ENCODE results near the gene POLA1.

Gene POLA1

DNA sequence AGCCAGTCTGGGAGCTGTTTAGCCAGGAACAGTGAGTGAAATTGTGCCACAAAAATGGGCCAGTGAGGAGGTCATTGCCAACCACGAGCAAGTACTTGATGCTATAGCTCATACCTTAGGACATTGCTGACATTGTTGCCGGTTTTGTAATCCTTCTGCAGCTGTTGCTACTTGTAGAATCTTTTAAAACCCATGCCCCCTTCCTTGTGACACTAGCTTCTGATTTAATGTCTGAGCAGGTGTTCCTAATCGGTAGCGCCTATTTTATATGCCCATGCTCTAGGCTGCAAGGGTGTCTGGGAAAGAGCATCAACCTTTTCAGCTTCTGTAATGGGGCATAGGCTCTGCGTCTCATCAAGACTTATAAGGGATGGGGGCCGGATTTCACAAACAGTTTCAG, 2.6 kb downstream of the POLA1 start:
- DNase-seq (ENCODE audit: low spot score) (no peak), FAIRE-seq (no peak)

DNA sequence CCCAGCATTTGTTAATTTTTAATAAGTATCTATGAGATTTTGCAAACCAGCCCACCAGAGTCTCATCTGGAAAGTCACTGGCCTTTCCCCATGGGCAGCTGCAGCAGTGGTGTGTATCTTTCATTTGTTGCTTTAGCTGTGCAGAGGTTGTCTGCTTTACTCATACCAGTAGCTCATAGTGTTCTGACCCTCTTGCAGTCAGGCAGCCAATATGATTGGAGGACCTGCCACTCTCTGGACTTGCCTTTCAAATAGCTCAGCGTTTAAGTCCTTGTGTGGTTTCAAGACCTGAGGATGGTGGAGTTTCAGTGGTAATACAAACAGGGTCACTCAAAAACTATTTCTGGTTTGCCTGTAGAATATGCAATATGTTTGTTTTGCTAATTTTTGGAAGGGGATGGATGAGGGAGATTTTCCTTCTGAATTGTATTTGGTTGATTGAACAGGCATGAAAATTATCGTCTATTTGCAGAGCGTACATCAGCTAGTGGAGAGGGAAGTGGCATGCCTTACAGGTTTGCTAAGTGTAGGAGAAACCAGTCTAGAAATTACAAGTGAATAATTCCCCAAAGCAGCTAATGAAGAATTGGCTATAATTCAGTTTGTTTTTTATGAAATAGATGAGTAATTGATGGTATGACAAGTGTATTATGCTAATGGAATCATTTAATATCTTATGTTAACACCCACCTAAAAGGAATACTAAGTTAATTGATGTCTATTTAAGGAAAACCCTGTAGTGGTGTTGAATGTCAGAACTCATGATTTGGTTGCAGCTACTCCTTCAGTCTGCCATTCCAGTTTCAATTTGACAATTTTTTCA, 8.9 kb downstream of the POLA1 start:
- FAIRE-seq = no peak
- DNase-seq (ENCODE audit: low spot score) = no peak

- no peak for FAIRE-seq
Observed at GRCh38 chrX:24703185-24703494, 9.4 kb downstream of the POLA1 start.

DNA sequence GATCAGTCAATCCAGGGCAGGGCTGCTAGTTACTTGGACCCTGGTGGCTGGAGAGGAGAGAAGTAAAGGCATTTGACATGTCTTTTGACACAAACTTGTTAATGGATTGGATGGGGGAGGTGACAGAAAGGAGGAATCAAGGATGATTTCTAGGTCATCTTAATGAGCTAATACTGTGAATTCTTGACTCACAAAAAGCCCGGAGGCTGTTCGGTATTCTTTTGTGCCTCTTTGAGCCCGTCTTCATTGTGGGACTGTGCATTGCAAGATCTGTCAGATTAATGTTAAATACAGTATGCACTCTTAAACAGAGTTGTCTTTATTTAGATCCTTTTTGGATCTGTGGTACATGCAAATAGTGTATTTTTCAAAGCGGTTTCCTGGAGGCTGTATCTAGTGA, 25.1 kb downstream of the POLA1 start:
- DNase-seq (ENCODE audit: low spot score) (no peak), FAIRE-seq (no peak)

More at GRCh38 chrX:24703185-24703494, 9.4 kb downstream of the POLA1 start:
- DNase-seq (ENCODE audit: low spot score) = no peak

DNA sequence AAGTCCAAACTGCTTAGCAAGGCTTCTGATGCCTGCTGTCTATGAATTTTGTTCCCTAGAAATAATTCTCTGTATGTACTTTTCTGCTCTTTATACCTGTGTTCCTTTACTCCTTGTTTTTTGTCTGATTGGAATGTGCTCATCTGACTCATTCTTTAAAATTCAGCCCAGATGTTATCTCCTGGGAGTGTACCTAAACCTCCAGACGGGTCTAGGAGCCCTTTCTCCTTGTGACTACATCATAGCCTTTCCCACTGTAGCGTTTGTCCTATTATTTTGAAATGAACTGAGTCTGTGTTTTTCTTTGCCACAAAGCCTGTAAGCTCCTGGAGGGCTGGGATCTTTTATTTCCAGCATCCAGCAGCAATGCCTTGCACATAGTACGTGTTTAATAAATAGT, 26.3 kb downstream of the POLA1 start:
- DNase-seq (ENCODE audit: low spot score) (no peak), FAIRE-seq (no peak)

DNA sequence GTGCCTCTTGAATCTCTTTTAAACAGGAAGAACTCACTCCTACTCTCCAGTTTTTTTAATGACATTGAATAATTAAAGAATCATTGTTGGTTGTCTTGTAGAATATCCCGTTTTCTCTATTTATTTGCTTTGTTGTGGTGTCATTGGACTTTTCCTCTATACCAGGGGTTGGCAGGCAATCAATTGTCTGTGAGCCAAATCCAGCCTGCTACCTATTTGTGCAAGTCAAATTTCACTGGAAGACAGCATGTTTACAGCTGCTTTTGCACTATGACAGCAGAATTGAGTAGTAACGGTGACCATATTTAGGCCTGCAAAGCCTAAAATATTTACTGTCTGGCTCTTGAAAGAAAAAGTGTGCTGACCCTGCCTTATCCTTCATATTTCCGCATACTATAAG, 34.8 kb downstream of the POLA1 start:
- DNase-seq (ENCODE audit: low spot score) = no peak
- FAIRE-seq = no peak

GRCh38 chrX:24732766-24733500, 39.2 kb downstream of the POLA1 start:
- DNase-seq (ENCODE audit: low spot score) (no peak), FAIRE-seq (no peak)

DNA sequence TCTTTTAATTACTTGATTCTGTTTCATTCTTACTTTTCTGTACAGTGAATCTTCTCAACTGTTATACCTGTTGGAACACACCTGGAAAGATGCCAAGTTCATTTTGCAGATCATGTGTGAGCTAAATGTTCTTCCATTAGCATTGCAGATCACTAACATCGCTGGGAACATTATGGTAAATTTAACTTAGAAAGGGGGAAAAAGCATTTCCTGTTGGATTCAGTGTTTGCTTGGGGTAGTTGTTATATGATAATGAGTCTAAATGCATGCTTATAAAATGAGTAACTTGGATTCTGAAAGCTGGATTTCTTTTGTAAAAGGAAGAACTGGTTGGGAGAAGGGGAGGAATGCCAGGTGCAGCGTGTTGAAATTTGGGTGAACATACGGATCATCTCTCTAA, 47.6 kb downstream of the POLA1 start:
- FAIRE-seq (no peak), DNase-seq (ENCODE audit: low spot score) (no peak)

- no peak for DNase-seq (ENCODE audit: low spot score)
- no peak for FAIRE-seq
Observed at GRCh38 chrX:24748196-24748595, 54.5 kb downstream of the POLA1 start.

- FAIRE-seq (no peak), DNase-seq (ENCODE audit: low spot score) (no peak)
Observed at GRCh38 chrX:24759786-24760185, 66.1 kb downstream of the POLA1 start.

- no peak for FAIRE-seq
- no peak for DNase-seq (ENCODE audit: low spot score)
Observed at GRCh38 chrX:24760363-24761000, 66.8 kb downstream of the POLA1 start.

GRCh38 chrX:24761306-24761705, 67.6 kb downstream of the POLA1 start:
- no peak for FAIRE-seq
- DNase-seq (ENCODE audit: low spot score) = no peak

GRCh38 chrX:24763989-24764388, 70.3 kb downstream of the POLA1 start:
- FAIRE-seq (no peak), DNase-seq (ENCODE audit: low spot score) (no peak)

- FAIRE-seq (no peak), DNase-seq (ENCODE audit: low spot score) (no peak)
Observed at GRCh38 chrX:24767557-24767956, 73.8 kb downstream of the POLA1 start.

DNA sequence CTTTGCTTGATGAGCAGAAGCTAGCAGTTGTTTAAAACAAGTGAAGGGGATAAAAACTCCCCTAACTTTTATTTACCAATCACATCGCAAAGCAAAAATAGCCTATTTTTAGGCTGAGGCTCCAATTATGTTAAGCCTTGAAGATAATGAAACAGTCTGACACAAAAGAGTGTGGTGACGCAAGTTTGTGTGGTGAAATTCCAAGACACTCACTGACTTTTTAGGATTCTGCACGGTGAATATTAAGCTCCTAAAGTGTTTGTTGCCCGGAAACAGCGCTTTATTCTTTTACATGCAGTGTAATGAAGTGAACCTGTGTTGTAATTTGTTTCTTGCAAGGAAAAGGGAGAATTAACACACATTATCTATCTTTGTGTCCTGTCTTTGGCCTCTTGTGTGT, 74.8 kb downstream of the POLA1 start:
- no peak for DNase-seq (ENCODE audit: low spot score)
- no peak for FAIRE-seq

DNA sequence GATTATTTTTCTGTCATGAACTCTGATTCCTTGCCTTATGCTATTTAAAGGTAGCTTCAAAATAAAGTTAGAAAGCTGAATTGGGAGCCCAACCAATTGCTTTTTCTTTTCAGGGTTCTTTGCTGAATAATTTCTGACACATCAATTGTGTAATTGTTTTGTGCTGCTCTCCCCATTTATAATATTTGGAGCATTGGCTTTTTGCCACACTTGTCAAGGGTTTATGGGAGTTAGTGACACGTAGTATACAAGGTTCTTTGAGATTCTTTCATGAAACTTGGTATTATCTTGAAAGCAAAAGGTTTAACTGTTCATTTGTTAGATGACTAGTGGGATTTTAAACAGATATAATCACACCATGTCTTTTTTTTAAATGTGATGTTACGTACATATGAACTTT, 80.9 kb downstream of the POLA1 start:
- FAIRE-seq (no peak), DNase-seq (ENCODE audit: low spot score) (no peak)

- DNase-seq (ENCODE audit: low spot score) (no peak), FAIRE-seq (no peak)
Observed at GRCh38 chrX:24775891-24776290, 82.2 kb downstream of the POLA1 start.

- no peak for FAIRE-seq
- DNase-seq (ENCODE audit: low spot score) = no peak
Observed at GRCh38 chrX:24777660-24778059, 83.9 kb downstream of the POLA1 start.

GRCh38 chrX:24782011-24782410, 88.3 kb downstream of the POLA1 start:
- FAIRE-seq (no peak), DNase-seq (ENCODE audit: low spot score) (no peak)

DNA sequence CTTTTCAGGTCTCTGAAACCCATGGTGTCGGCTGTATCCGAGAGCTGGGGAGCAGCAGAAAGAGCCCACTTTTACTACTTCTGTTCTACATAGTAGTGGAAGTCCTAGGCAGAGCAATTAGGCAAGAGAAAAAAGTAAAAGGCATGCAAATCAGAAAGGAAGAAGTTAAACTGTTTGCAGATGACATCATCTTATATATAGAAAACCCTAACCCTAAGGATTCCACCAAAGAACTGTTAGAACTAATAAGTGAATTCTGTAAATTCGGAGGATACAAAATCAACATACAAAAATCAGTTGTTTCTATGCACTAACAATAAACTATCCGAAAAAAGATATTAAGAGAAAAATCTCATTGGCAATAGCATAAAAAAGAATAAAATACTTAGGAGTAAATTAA, 95.3 kb downstream of the POLA1 start:
- no peak for FAIRE-seq
- DNase-seq (ENCODE audit: low spot score) = no peak

GRCh38 chrX:24790166-24790565, 96.4 kb downstream of the POLA1 start:
- FAIRE-seq = no peak
- DNase-seq (ENCODE audit: low spot score) = no peak

DNA sequence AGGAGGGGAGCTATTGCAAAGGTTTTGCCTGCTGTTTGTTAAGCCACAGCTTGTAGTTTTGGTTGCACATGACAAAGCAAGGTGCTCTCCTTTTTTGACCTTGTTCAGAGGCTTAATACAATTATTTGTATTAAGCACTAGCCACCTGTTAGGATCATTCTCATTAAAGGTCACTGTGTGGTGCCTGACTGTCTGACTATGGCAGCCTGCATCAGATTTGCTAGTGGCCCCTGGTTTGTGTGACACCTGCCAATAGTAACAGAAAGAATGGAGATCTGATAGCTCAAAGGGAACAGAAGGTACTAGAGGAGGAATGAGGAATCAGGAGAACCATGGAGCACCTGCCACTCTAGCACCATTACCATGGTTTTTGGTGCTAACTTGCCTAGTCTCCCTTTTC, 102.5 kb downstream of the POLA1 start:
- DNase-seq (ENCODE audit: low spot score) (no peak), FAIRE-seq (no peak)

- DNase-seq (ENCODE audit: low spot score) = no peak
- FAIRE-seq = no peak
Observed at GRCh38 chrX:24799078-24799477, 105.4 kb downstream of the POLA1 start.

Measured in RCC 7860 (cell line).